ENCODE measurements around the gene MDGA2.

DNA sequence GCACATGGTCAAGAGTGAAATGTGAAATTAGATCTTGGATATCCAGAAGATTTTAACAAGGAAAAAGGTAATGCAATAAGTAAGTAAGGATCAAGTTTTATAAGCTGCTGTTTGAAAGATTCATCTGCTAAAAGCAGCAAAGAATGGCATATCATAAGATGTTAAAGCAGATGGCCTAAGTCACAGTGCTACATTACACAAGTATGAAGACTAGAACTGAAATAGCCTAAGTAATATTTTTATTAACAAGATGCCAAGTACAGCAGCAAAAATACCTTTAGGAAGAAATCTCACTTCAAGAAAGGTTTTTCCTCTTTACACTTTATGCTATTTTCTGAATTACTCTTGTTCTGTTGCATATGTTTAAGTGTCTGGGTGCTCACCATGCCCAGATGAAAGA lies 414.1 kb downstream of the MDGA2 start:
- TF ChIP-seq CTCF (IDR thresholded peaks at IDR 0.05; ENCODE audit: insufficient read depth, low read length, poor library complexity, severe bottlenecking) (no peak), EZH2phosphoT487 (conservative IDR thresholded peaks at IDR 0.05; ENCODE audit: low read length) (no peak)

Data from SU-DHL-6 (cell line).